Left cardiac atrium (tissue), 4 donors: Measurements from ENCODE around the gene ALDH4A1. TPM values are rescaled to one million over a fixed set of nuclear protein-coding genes. Genes with fewer than 3 reads are reported as not detected.

Source experiments
- ATAC-seq, 2 donors: fragments of 200-7000 bp; cut with Tn5 transposase; one replicate each; pipeline ENCODE4 v1.9.1; 2020; ENCODE audit warnings: mild to moderate bottlenecking in 2 of 2, moderate library complexity in 2 of 2
- DNase-seq: peaks from one replicate; pipeline ENCODE4 v3.0.0-alpha.2; 2020
- intact Hi-C, 2 donors: fragments of 100-400 bp; cut with DNase I; formaldehyde crosslinking; loops; one replicate each; pipeline versions ENCODE4 v1.14.1 to v1.15.1; 2022 to 2023
- total RNA-seq, 2 donors: library from RNA; stranded (reverse); fragmentation: NEBNext Ultra II Directional; extraction: Animal tissue kit (Norgen Biotek cat#: 25700); gene quantifications; one replicate each; pipeline ENCODE4 v1.2.1, GENCODE V29; 2021
- donor health status: DM: no; HTN: yes; CAD: no.
- donor health status: DM: no; HTN: yes; CAD: no; lungs with severe emphysema.
- donor health status: DM: yes; HTN: yes; CAD: no.
- donor health status: Dilated cardiomyopathy.

ALDH4A1 gene
- total RNA-seq, 2 donors from 2014 or later: 23.4 to 31.2 TPM

- DNase-seq (peak; percentile 77), ATAC-seq (peak; percentile 55 to 63)
- intact Hi-C loops: loop anchor here in 1 of 2 donors (5.0 kb wide), 1 partner anchor 213 kb away; no protein-coding TSS in a partner anchor
Observed at GRCh38 chr1:18883636-18884418, 18.5 kb downstream of the ALDH4A1 start.

- DNase-seq: no peak
- intact Hi-C loops: loop anchor here in 1 of 2 donors (5.0 kb wide), 1 partner anchor 214 kb away; no protein-coding TSS in a partner anchor
- ATAC-seq: no peak
Observed at GRCh38 chr1:18883079-18883478, 19.3 kb downstream of the ALDH4A1 start.

- ATAC-seq (no peak), DNase-seq (no peak)
- intact Hi-C loops: loop anchor here in 1 of 2 donors (5.0 kb wide), 1 partner anchor 215 kb away; no protein-coding TSS in a partner anchor
Observed at GRCh38 chr1:18882486-18882885, 19.9 kb downstream of the ALDH4A1 start.

GRCh38 chr1:18881642-18882431, 20.5 kb downstream of the ALDH4A1 start:
- ATAC-seq (no peak), DNase-seq (no peak)
- intact Hi-C loops: loop anchor here in 1 of 2 donors (5.0 kb wide), 1 partner anchor 215 kb away; no protein-coding TSS in a partner anchor

GRCh38 chr1:18881164-18881563, 21.2 kb downstream of the ALDH4A1 start:
- intact Hi-C loops: loop anchor here in 1 of 2 donors (5.0 kb wide), 1 partner anchor 216 kb away; no protein-coding TSS in a partner anchor
- no peak for DNase-seq
- ATAC-seq: no peak

- intact Hi-C loops: loop anchor here in 1 of 2 donors (5.0 kb wide), 1 partner anchor 217 kb away; no protein-coding TSS in a partner anchor
- DNase-seq: no peak
- no peak for ATAC-seq
Observed at GRCh38 chr1:18880585-18880984, 21.8 kb downstream of the ALDH4A1 start.

GRCh38 chr1:18879791-18880309, 22.5 kb downstream of the ALDH4A1 start:
- DNase-seq (no peak), ATAC-seq (no peak)
- intact Hi-C loops: loop anchor here in 1 of 2 donors (5.0 kb wide), 1 partner anchor 217 kb away; no protein-coding TSS in a partner anchor

- ATAC-seq: no peak
- intact Hi-C loops: no loop called here
- no peak for DNase-seq
Observed at GRCh38 chr1:18879215-18879790, 23.1 kb downstream of the ALDH4A1 start.

GRCh38 chr1:18878538-18879214, 23.7 kb downstream of the ALDH4A1 start:
- no peak for DNase-seq
- intact Hi-C loops: no loop called here

GRCh38 chr1:18877282-18877681, 25.1 kb downstream of the ALDH4A1 start:
- DNase-seq: no peak
- intact Hi-C loops: no loop called here
- ATAC-seq: no peak

More at GRCh38 chr1:18878538-18879214, 23.7 kb downstream of the ALDH4A1 start:
- ATAC-seq: no peak

- intact Hi-C loops: no loop called here
- DNase-seq: no peak
- no peak for ATAC-seq
Observed at GRCh38 chr1:18876210-18876609, 26.1 kb downstream of the ALDH4A1 start.

- ATAC-seq: no peak
- intact Hi-C loops: loop anchor here in 1 of 2 donors (2.0 kb wide), 1 partner anchor 279 kb away; no protein-coding TSS in a partner anchor
- DNase-seq: no peak
Observed at GRCh38 chr1:18875796-18876128, 26.6 kb downstream of the ALDH4A1 start.

- ATAC-seq (peak; percentile 74 to 79), DNase-seq (peak; percentile 82)
- intact Hi-C loops: loop anchor here in 1 of 2 donors (2.0 kb wide), 1 partner anchor 278 kb away; no protein-coding TSS in a partner anchor
Observed at GRCh38 chr1:18875107-18875795, 27.1 kb downstream of the ALDH4A1 start.

GRCh38 chr1:18874600-18874999, 27.8 kb downstream of the ALDH4A1 start:
- intact Hi-C loops: loop anchor here in 1 of 2 donors (2.0 kb wide), 1 partner anchor 278 kb away; no protein-coding TSS in a partner anchor
- DNase-seq: no peak
- ATAC-seq: no peak

GRCh38 chr1:18874036-18874435, 28.3 kb downstream of the ALDH4A1 start:
- ATAC-seq (no peak), DNase-seq (no peak)
- intact Hi-C loops: loop anchor here in 1 of 2 donors (2.0 kb wide), 1 partner anchor 277 kb away; no protein-coding TSS in a partner anchor

GRCh38 chr1:18872071-18872611, 30.2 kb downstream of the ALDH4A1 start:
- intact Hi-C loops: no loop called here
- no peak for ATAC-seq
- DNase-seq: no peak

- DNase-seq (no peak), ATAC-seq (no peak)
- intact Hi-C loops: no loop called here
Observed at GRCh38 chr1:18871401-18872070, 30.8 kb downstream of the ALDH4A1 start.
